Activated CD4-positive, CD25-positive, alpha-beta regulatory T cell (primary cell): ENCODE results near the gene ETHE1.

ENCODE experiments used
- DNase-seq, 4 experiments: peaks; one replicate each; lab custom pipeline; 2025; lab: John Stamatoyannopoulos, UW

Gene ETHE1

DNA sequence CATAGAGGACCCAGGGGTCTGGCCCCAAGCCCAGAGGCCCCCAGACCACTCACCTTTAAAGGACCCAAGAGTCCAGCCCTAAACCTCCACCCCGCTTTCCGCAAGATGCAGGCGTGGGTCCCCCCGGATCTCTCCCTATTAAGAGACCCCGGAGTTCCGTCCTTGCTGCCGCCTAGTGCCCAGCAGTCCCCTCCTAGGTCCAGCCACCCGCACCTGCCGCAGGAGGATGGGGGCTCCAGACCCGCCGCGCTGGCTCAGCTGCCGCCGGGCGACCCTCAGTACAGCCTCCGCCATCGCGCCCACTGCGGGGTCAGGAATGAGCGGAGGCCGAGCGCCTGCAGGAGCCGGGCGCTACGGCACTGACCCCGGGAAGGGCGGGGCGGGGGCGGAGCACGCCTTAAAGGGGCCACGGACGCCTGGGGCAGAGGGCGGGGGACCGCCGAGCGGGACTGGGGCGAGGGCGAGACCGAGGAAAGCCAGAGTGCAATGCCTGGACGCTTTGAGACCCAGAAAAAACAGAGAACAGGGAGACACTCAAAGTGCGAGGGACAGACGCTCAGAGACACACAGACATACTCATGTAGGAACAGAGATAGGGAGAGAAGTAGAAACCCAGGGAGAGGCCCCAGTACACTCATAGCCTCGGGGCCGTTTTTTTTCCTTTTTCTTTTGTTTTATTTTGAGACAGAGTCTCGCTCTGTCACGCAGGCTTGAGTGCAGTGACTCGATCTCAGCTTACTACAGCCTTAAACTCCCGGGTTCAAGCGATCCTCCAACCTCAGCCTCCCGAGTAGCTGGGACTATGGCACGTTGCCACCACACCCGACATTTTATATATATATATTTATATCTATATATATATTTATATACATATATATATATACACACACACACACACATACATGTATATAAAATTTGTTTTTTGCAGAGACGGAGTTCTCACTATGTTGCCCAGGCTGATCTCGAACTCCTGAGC lies at the start of gene ETHE1:
ETHE1 (minus strand) TSS at position 318 of the 976 bp plus-strand sequence; CDS start at position 294, 24 bp downstream.
- peak; percentile 42 to 58 (median 46) for DNase-seq

DNA sequence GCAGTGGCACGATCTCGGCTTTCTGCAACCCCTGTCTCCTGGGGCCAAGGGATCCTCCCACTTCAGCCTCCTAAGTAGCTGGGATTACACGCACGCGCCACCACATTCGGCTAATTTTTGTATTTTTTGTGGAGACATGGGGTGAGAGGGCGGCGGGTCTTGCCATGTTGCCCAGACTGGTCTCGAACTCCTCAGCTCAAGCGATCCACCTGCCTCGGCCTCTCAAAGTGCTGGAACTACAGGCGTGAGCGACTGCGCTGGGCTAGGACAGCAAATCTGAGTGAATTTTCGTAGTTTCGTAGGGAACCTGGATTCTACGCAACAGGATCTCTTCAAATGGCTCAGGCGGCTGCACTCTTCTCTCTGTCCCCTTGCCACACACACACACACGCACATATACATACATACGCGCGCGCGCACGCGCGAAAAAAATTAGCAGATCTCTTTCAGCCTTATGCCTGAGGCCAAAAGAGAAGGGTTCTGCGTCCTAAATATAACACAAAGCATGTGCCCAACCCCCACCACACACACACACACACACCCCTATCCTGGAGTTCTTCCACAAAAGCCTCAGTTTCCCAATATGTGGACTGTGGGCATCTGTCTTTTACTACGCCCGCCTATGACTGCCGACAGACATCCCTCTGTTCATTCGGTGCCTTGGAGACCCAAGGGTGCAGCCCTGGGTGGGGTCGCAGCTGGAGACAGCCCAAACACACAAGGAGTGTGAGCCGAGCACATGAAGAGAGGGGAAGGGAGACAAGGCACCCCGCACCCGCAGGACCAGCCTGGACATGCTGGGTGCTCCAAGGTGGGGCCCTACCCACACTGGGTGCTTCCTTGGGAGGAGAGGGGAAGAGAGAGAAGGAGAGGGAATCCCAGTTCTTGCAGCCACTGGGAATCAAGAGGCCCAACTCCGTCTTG lies 49.2 kb upstream of the ETHE1 start:
- no peak for DNase-seq

- DNase-seq, result peak; percentile 89 to 93 (median 91)
Measured at GRCh38 chr19:43575156-43575950, 48.4 kb upstream of the ETHE1 start, which contains the start of the genes PINLYP and XRCC1. Gene PINLYP (plus strand): TSS chr19:43575801. CDS start chr19:43577192, 1,391 bp downstream. Gene XRCC1 (minus strand): TSS chr19:43575527. CDS start chr19:43575458, 69 bp downstream.

DNA sequence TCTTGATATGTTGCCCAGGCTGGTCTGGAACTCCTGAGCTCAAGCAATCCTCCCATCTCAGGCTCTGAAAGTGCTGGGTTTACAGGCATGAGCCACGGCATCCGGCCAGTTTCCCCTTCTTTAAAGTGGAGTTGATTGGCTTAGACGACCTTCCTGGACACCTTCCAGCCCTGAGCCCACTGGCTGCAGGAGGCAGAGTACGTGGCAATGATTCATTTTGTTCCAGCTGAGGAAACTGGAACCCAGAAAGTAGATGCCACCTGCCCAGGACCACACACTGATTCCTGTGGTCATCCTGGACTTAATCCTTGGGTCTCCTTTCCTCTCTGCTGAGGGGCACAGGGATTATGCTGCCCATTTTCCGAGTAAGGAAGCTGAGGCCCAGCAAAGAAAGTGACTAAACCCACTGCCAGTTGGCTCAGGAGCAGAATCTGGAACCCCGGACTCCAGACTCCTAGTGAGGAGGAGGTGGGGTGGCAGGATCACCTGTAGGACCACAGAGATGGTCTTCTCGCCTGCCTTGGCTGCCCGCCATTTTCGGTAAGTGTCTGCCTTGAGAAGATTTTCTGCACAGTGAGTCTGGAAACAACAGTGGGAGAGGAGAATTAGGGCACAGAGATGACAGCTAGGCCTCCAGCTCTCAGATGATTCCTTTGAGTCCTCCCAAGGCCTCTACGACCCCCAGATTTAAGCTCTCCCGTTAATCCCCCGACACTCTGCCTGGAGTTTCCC lies 47.6 kb upstream of the ETHE1 start:
- DNase-seq, result no peak

GRCh38 chr19:43572171-43572588 lies 45.2 kb upstream of the ETHE1 start:
- no peak for DNase-seq

GRCh38 chr19:43570174-43570791 lies 43.3 kb upstream of the ETHE1 start:
- DNase-seq, result no peak

GRCh38 chr19:43569657-43570056 lies 42.7 kb upstream of the ETHE1 start:
- DNase-seq, result no peak

GRCh38 chr19:43564800-43565199 lies 37.8 kb upstream of the ETHE1 start:
- DNase-seq, result no peak

GRCh38 chr19:43563816-43564457 lies 36.9 kb upstream of the ETHE1 start:
- DNase-seq, result no peak

DNA sequence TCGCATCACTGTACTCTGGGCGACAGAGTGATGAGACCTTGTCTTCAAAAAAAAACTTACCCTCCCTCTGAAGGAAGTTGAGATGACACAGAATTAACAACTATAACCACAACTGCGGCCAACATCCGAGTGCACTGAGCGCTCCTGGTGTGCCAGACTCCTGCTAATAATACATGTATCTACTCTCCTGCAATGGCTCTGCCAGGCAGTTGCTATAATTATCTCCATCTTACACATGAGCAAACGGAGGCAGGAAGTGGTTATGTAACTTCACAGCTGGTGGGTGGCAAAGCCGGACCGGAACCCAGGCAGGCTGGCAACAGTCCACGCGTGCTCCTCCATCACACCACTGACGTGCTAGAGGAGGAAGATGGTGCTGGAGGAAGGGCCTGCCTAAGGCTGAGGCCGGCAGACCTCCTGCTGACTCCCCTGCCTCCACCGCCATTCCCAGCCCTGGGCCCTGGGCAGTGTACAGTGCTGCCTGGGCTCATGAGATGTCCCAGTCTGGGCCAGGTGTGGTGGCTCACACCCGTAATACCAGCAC lies 35.8 kb upstream of the ETHE1 start:
- DNase-seq, result peak; percentile 39 to 68 (median 59)

- DNase-seq, result no peak
Measured at GRCh38 chr19:43562226-43562697, 35.3 kb upstream of the ETHE1 start.

DNA sequence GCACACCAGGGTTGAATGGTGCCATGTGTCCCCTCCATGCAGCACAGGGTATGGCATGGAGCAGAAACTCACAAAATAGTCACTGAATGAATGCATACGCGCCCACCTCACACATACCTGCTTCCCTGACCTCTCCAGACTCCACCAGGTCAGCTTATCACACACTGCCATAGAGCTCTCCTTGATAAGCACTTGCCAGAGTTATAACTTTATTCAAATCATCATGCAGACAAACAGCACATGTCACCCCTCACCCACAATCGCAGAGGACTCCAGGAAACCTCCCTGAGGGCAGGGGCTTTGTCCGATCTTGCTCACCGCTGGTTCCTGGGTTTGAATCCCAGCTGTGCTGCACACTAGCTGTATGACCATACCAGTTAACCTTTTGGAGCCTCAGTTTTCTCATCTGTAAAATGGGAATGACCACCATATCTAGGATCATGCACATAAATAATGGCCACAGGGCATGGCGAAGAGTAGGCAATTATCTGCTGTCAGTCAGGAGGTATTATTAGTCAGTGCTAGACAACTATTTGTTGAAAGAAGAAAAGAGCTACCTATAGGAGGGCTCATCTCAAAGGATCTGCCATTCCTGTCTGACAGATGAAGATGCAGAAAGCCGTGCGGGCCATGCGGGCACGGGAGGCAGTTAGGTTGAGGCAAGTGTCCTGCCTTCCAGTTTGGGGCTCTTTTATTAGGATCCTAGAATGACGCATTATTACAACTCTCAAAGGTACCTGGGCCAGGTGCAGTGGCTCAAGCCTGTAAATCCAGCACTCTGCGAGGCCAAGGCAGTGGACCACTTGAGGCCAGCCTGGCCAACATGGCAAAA lies 34.4 kb upstream of the ETHE1 start:
- no peak for DNase-seq

GRCh38 chr19:43560687-43561086 lies 33.7 kb upstream of the ETHE1 start:
- DNase-seq, result no peak

DNA sequence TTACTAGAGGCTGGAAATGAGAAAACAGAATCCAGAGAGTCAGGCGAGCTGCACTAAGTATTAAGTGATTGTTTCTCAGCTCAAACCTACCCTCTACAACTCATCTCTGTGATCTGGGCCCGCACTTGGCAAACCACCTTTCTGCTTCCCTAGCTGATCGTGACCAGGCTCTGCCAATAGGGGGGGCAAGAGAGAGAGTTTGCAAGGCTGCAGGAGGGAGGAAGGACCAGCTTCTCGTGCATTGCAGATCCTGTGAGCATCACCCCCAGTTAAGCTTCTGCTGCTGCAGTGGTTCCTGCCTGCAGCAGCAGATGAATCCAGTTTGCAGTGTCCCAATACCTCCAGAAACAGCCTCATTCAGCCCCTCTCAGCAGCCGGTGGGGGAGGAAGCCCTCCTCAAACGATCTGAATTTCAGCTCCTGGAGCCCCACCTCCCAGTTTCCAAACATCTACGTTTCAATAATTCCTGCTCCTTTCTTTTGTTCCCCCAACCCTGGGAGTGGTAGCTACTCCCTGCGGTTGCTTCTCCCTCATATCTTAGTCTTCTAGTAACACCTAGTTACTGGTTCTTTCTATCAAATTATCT lies 28.3 kb upstream of the ETHE1 start:
- DNase-seq, result peak; percentile 57 to 78 (median 64)

- DNase-seq, result no peak
Measured at GRCh38 chr19:43554317-43554895, 27.4 kb upstream of the ETHE1 start.

- no peak for DNase-seq
Measured at GRCh38 chr19:43553656-43554055, 26.7 kb upstream of the ETHE1 start.

GRCh38 chr19:43552616-43553015 lies 25.6 kb upstream of the ETHE1 start:
- no peak for DNase-seq

- DNase-seq, result no peak
Measured at GRCh38 chr19:43552198-43552450, 25.1 kb upstream of the ETHE1 start.
